GM12878 (cell line): Measurements from ENCODE around the gene MED13.

Experiments used
- CBX5 ChIP-seq: sonication (generic); IDR thresholded peaks from 2 replicates; pipeline ENCODE4 v1.6.1; 2016; ENCODE audit warnings: low read depth, moderate library complexity, mild to moderate bottlenecking, inconsistent platforms
- CEBPB ChIP-seq, 2 experiments: fragments of 150-350 bp in 1 of 2; IDR thresholded peaks; 2 replicates each; pipeline ENCODE4 v1.6.1; 2012 to 2014; ENCODE audit warnings: low read depth in 2 of 2, low read length in 2 of 2, borderline replicate concordance in 1 of 2, inconsistent platforms in 1 of 2
- ESRRA ChIP-seq: IDR thresholded peaks from 2 replicates; pipeline ENCODE4 v1.6.1; 2012; ENCODE audit warnings: mild to moderate bottlenecking, low read length, improper control_type of control experiment
- EZH2 ChIP-seq: IDR thresholded peaks from 2 replicates; pipeline ENCODE4 v1.6.1; 2012; ENCODE audit warnings: low read depth, mild to moderate bottlenecking, control low read depth, inconsistent platforms, low read length, borderline replicate concordance; ENCODE audit not compliant: control insufficient read depth
- MYC ChIP-seq: IDR thresholded peaks from 2 replicates; pipeline ENCODE4 v1.6.1; 2011; ENCODE audit warnings: mild to moderate bottlenecking, low read length, moderate library complexity, inconsistent platforms; ENCODE audit not compliant: insufficient read depth, insufficient replicate concordance, insufficient read length, severe bottlenecking
- NRF1 ChIP-seq: conservative IDR thresholded peaks from 2 replicates; pipeline ENCODE4 v1.6.1; 2011; ENCODE audit warnings: mild to moderate bottlenecking, low read depth, low read length, improper control_type of control experiment
- POLR2A ChIP-seq: IDR thresholded peaks from 2 replicates; pipeline ENCODE4 v1.6.1; 2011; ENCODE audit warnings: low read depth, mild to moderate bottlenecking, low read length
- POLR2AphosphoS5 ChIP-seq: IDR thresholded peaks from 2 replicates; pipeline ENCODE4 v1.6.1; 2011; ENCODE audit warnings: mild to moderate bottlenecking, low read length, inconsistent platforms
- ZBTB11 ChIP-seq: fragments of 450-650 bp; formaldehyde crosslinking; IDR thresholded peaks from 2 replicates; pipeline ENCODE4 v1.5.0; 2022; ENCODE audit warnings: mild to moderate bottlenecking, missing genetic modification characterization
- ZBTB4 ChIP-seq: fragments of 450-650 bp; formaldehyde crosslinking; IDR thresholded peaks from 2 replicates; pipeline ENCODE4 v1.4.0; 2022; ENCODE audit warnings: mild to moderate bottlenecking, moderate library complexity

GRCh38 chr17:61970030-61970429 lies 95.0 kb downstream of the MED13 start:
- TF ChIP-seq CBX5 = no peak
- no peak for TF ChIP-seq MYC
- TF ChIP-seq CEBPB (IDR thresholded peaks at IDR 0.05; ENCODE audit: borderline replicate concordance in 1 of 2, low read depth in 2 of 2, low read length in 2 of 2) = no peak
- TF ChIP-seq ZBTB4 (CRISPR knock-in tag) = no peak
- TF ChIP-seq ESRRA = no peak
- no peak for TF ChIP-seq POLR2AphosphoS5
- TF ChIP-seq POLR2A = no peak
- TF ChIP-seq ZBTB11 = no peak
- no peak for TF ChIP-seq NRF1
- no peak for TF ChIP-seq EZH2
